GM19351 (cell line): ENCODE data around the gene ADAM19.
"Not testable (repeated sequence)": the region's sequence is repeated elsewhere in the genome, so short reads cannot be mapped to it uniquely, and the experiment has no call there.

Experiments
- ATAC-seq: cut with Tn5 transposase; IDR thresholded peaks from one replicate; pipeline ENCODE4 v1.9.1; 2021; ENCODE audit warnings: mild to moderate bottlenecking, moderate library complexity; ENCODE audit not compliant: unreplicated experiment

ADAM19 gene

DNA sequence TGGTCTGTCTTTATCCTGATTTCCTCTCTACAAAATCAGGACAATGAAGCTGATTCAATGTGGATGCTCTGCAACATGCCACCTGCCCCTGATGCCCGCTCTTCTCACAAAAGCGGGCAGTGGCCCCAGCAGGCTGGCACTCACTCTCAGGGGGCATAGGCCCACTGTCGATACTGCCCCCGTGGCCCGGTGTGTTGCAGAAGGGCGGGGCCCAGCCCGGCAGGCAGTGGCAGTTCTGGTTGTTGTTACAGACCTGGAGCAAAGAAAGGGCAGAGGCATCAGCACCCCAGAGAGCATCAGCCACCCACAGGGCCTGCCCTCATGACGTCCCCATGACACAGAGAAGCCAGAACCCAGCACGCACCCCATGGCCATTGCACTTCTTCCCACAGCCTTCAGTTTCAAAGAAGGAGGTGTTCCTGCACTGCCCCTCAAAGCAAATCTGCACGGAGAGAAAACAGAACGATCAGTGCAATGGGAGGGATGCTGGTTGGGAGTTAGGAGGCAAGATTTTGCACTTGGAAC, 84.0 kb downstream of the ADAM19 start:
- no peak for ATAC-seq

DNA sequence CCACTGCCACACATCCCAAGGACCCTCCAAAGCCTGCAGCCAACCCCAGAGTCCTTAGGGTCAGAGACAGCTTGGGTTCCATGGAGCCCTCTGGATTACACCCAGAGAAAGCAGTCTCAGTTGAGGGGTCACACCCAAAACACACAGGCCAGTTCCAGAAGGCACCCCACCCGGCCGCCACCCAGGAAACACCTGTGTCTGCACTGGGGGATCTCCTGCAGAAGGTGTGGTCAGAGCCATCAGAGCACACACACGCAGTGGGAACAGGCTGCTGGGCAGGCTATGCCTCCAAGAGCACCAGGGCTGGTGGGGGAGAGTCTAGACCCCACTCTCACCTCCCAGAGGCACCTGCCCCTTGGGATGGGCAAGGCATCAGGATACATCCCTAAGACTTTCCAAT, 88.2 kb downstream of the ADAM19 start:
- peak; percentile 61 for ATAC-seq

DNA sequence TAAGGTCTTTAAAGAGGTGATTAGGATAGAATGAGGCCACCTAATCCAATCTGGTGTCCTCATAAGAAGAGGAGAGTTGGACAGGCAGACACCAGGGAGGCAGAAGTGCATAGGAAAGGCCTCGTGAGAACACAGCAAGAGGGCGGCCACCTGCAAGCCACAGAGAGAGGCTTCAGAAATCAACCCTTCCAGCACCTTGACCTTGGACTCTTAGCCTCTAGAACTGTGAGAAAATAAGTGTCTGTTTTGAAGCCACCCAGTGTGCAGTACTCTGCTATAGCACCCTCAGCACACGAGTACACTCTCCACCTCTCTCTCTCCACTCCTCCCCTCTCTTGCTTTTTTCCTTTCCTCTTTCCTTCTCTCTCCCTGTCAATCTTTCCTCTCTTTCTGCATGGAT, 88.7 kb downstream of the ADAM19 start:
- ATAC-seq, result peak; percentile 58

DNA sequence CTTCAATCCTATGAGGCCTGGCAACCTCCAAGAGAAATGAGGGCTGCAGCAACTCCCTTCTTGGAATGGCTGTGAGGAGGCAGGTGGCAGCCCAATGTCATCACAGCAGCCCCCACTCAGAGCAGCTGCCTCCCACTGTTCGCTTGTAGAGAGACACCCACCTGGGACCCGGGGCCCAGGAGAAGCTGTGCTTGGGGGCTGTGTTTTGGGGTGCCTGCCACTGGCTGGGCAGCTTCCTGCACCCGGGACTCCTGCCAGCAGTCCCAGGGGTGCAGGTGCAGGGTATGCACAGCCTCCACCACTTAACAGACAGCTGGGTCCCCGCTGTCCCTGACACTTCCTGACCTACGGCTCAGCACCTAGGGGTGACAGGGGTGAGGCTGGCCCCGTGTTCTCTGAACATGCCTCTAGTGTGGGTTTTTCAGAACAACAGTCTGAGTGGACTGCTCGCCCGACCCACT, 89.3 kb downstream of the ADAM19 start:
- peak; percentile 40 for ATAC-seq

DNA sequence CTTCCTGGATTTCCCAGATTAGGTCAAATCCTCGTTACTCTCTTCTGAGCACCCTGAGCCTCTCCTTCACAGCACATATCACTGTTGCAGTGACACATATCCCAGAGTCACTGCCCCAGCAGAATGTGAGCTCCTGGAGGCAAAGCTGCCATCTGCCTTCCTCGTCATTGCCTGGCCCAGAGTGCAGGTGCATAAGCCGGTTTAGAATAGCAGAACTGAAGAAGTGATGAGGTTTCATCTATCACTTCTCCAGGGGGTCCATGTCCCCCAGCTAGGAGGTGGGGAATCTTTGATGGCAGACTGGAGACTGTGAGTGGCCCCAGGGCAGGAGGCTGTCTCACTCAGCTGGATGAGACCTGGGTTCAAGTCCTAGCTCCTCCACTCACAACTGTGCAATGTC, 89.8 kb downstream of the ADAM19 start:
- ATAC-seq, result peak; percentile 48

DNA sequence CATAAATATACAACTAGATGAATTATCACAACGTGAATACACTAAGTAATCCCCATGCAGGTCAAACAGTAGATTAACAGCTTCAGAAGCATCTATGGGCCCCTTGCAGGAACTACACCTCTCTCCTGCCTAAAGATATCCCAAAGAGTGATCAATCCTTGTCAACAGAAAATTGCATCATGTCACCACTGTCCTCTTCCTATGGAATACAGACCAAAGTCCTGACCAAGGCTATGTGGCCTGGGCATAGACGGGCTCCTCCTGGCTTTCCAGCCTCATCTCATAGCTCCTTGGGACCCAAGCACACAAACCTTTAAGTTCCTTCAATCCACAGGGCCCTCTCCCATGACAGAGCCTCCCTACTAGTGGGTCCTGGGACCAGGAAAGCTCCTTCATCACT, 90.2 kb downstream of the ADAM19 start:
- no peak for ATAC-seq

DNA sequence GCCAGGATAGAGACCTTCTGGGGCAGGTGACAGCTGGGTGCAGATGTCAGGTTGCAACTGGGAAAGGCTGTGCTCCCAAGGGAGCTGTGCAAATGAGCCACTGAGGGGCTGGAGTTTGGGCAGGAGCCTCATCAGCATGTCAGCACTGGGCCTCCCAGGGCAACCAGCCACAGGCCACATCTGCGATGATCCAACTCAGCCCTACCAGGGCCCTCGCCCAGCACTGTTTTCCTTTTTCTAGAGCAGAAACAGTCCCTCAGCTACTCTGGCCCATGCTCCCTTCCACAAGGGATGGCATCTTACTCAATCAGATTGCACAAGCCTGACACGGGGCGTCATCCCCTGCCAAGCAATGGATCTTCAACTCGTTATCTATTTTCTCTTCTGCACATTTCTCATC, 90.8 kb downstream of the ADAM19 start:
- ATAC-seq, result no peak

DNA sequence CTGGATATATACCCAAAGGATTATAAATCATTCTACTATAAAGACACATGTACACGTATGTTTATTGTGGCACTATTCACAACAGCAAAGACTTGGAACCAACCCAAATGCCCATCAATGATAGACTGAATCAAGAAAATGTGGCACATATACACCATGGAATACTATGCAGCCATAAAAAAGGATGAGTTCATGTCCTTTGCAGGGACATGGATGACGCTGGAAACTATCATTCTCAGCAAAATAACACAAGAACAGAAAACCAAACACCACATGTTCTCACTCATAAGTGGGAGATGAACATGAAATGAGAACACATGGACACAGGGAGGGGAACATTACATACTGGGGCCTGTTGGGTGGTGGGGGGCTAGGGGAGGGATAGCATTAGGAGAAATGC, 92.9 kb downstream of the ADAM19 start:
- not testable (repeated sequence) for ATAC-seq

DNA sequence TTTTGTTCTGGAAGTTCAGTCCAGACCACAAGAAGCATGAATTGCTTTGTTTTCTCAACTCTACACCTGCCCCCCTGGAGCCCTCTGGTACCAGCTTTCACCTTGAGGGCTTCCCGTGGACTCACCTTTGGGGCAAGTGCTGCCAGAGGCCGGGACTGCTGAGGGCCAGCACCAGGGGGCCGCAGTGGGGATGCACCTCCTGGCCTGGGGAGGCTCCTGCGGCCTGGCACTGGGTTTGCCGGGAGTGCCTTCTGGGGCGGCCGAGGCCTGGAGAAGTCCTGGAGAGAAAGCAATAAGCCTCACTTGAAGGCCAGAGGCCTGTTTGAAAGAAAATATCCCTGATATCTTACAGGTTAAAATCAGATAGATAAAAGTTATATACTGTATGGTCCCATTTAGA, 93.9 kb downstream of the ADAM19 start:
- no peak for ATAC-seq

DNA sequence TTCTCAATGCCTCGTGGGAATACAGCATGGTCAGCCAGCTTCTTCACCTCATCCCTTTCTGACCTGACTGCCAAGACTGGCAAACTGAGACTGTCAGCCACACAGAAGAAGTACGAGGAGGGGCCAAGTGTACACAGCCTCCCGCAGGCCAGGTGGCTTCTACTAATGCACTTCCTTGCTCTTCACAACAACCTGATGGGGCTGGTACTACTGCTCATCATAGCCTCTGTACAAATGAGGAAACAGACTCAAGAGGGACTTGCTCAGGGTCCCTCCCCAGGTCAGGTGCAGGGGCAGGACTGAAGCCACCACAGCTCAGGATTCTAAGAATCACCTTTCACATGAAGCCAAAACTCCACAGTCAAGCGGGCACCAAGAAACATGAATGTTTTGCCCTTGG, 94.3 kb downstream of the ADAM19 start:
- ATAC-seq, result no peak

DNA sequence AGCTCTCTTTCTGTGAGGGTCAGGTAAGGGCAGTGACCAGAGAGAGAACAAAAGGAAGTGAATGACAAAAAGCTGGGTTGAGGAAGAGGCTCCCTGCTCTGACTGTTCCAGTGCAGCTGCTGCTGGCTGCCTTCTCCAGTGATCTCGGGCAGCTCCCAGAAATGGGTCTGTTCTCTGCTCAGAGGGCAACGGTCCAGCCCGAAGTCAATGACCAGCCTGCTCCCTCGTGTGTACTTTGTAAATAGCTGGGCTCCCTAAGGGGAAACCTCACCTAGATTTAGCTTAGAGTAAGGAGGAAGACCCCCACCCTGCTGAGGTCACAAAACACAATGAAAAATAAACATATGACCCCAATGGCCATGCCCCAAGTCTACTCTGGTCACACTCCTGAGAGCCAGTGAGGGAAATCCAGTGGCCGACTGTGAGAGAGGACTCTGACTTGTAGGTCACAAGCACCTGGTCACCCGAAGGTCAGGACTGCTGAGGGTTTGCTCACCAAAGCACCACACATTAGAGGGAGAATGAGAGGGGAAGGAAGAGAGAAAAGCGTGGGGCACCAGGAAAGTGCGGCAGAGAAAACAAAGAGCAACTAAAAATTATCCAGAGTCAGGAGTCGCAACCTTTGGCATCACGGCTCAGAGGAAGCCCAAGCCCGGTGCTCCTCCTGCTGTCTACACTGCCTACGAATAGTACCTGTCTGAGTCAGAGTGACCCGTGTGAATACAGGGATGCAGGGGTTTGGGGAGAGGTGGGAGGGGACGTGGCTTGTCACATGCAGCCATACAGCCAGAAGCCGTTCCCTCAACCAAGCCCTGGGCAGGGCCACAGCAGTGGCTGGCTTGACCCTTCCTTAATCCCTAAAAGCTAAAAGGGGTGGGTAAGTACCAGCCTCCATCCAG, 95.7 kb downstream of the ADAM19 start:
- ATAC-seq, result no peak

DNA sequence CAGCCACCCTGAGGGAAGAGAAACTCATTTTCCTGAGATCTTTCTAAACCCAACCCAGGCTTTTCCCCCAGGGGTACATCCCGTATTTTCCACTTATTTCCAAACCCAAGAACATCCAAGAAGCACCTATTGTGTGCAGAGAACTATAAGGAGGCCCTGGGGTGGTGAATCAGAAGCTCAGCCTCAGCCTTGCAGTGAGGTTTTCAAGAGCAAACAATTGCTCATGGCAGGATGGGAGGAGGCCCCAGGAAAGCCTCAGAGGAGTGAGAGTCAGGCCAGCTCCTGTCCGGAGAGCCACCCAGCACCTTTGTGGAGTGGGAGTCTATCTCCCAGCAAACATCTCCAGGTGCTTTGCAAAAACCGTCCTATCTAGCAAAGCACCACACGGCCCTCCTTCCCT, 96.4 kb downstream of the ADAM19 start:
- no peak for ATAC-seq

DNA sequence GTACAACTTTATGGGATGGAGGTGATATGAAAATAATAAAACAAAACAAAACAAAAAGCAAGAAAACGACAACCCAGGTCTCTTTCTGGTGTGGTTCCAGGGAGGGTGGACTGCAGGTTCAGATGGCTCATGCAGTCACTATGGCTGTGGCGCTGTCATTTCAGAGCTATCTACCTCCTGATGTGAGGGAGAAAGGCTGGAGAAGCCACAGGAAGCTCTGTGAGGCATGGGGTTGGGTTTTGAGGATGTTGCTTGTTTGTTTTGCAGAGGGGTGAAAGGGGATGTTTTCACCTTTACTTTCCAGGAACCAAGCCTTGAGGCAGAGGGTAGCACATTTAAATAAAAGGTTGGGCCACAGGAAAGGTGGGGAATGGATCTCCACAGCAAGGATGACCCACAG, 96.8 kb downstream of the ADAM19 start:
- ATAC-seq, result no peak

DNA sequence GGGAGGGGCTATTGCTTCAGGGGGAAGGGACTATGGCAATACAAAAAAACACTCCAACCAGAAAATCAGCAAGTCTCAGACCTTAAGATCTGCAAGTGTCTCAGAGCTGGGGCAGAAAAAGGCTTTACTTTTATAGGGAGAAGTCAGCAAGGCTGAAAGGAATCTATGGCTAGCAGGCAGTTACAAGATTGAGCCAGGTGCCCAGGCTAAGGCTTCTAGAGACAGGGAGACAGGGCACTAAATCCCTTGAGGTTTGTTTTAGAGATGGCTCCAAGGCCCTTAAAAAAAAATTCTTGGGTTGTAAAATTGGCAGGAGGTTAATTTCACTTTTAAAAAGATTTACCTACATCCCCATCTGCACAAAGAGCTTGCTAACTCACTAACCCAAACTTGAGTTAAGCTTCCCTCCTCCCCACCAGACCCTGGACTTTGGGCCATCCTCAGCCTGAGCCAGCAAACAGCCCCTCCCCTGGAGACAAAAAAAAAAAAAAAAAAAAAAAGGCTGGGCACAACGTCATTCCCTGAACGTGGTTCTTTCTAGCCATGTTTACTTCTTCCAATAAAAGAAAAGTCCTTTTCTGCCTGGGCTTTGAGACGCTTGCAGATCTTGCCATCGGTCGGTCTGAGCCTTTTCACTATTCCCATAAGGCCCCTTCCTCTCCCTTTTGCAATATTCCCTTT, 97.6 kb downstream of the ADAM19 start:
- ATAC-seq, result no peak

DNA sequence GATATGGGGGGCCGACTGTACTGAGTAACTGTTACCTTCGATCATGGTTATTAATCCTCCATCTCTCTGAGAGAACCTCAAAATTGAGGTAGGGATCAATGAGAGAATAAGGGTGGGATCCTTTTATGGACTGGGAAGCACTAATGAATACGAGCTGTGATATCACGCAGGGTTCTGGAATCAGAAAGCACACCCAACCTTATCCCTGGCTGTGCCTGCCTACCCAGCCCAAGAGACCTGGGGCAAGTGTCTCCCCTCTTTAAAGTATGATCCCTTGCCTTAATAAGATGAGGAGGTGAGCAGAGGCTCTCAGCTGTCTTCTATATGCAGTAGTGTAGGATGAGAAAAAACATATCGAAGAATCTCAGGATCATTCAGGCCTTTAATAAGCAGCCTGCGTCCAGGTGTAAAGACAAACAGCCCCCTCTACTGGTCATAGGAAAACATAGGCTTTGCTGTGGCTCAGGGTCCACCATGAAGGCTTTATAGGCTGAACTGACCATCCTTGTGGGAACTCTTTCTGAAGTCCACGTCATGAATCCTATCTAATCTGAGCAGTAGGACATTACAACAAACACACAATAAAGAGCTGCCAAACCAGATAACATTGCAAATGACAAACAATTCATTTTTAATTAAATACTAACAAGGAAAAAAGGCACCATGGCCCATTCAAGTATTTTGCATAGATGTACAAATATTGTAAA, 98.7 kb downstream of the ADAM19 start:
- peak; percentile 69 for ATAC-seq

DNA sequence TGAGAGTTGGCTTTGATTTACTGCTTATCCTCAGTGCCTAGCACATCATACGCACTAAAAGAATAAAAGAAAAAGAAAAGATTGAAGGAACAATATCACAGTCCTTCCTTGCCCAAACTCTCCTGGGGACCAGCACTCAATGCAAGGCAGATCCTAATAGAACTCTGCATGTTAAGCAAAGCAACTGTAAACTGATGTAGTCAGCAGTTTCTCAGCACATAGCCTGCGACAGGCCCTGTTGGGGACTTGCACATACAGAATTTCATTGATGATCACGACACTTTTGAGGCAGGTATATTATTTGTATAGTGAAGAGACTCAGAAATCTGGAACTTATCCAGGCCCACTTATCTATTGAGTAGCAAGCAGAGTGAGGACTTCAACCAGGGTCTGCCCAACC, 100.1 kb downstream of the ADAM19 start:
- ATAC-seq, result no peak

DNA sequence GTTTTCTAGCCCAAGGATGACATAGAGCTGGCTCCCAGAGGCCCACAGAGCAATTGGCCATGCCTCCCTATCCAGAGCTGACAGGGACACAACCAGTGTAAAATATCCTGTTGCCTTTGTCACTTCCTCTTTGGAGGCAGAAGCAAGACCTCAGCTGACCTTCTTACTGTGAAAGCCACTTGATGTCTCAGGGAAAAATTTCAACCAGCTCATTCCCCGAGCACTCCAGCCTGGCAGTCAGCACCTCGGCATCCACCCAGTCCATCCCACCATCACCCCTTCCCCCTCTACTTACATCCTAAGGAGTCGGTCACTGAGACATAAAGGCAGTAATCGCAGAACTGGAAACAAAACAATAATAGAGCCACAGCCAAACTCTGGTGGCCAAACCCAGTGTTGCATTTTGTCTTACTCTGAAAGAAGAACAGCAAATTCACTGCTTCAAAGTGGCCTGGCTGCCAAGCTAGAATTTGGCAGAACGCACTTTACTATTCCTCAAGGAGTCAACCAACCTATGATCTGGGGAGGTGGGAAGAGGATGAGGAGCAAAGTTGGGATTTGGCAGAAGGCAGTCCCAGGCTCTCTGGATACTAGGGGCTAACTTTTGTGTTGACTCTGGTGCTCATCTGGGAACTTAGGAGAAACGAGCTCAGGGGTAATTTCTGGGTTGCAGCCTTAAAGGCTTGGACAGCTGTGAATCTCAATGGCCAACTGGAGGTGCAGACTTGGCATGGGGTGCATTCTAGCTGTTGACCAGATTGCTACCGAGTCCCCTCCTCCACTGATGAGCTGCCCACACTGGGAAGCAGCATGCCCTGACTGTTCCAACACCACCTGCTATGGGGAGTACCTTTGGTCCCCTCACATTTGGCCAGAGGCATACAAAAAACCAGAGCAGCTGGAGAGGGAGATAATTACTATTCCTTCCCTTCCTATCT, 101.9 kb downstream of the ADAM19 start:
- ATAC-seq, result no peak

DNA sequence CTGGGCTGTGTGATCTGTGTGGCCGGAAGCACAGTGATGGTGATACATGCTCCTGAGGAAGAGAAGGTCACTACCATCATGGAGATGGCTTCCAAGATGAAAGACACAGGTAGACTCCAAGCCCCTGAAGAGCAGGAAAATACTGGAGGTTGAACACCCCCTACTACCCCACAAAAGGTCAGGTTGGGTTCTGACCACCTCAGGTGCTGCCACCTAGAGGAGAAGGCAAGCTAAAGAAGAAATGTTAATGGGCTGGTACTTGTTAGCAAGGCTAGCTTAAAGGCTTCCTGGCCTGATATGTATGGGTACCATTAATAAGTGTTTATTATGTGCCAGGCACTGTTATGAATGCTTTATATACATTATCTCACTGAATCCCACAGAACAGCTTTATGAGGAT, 103.9 kb downstream of the ADAM19 start:
- ATAC-seq, result no peak

DNA sequence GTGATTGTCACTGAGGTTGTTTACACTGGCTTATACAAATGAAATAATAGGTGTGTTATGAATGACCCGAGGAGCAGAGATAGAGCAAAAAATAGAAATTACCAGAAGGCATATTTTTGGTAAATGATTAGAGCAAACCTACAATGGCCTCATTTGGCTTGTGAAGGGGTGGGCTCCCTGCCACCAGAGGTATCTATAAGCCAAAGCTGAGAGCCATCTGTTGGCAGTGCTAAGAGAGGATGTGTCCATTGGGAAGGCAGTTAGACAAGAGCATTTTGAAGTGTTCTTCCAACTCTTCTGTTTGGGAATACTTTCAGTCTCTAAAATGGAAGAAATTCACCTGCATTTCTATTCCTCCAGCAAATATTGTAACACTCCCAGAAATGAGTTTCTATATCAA, 104.9 kb downstream of the ADAM19 start:
- no peak for ATAC-seq

DNA sequence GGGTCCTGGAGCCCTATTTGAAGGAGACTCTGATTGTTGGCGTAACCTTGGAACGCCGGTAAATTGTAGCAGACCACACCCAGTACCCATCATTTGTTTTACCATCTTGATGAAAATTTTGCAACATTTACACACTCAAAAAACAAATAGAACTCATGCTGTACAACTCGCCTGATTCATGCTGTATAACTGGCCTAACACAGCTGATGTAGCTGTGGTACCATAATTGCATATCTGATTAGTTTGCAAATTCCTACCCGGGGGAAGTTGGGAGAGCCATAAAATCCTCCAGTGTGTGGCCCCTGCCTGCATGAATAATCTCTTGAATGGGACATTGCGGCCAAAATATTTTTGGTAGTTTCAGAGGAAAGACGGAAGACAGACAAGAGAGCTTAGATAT, 105.9 kb downstream of the ADAM19 start:
- no peak for ATAC-seq
